Non-pigmented ciliary epithelial cell (primary cell): ENCODE data around the gene GLDN.
"Not testable (repeated sequence)": the region's sequence is repeated elsewhere in the genome, so short reads cannot be mapped to it uniquely, and the experiment has no call there.

Experiments used
- DNase-seq: peaks from one replicate; pipeline ENCODE4 v3.0.0-alpha.2; 2010; ENCODE audit warnings: low read depth

GLDN gene

DNA sequence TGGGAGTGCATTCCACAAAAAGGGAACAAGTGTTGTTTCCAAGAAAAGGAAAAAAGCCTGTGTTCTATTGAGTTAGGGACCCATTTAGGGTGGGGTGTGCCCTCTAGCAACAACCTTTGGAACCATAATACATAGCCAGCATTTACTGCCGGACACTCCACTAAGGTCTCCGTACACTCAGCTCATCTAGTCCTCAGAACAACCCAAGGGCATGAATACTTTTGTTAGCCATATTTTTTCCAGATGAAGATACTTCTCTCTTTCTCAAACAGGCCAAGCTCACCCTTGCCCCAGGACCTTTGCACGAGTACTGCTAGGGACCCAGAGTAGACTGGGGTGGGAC is 46.2 kb downstream of the GLDN start:
- no peak for DNase-seq

GRCh38 chr15:51388726-51389125 is 47.3 kb downstream of the GLDN start:
- DNase-seq = no peak

GRCh38 chr15:51390241-51390965 is 48.9 kb downstream of the GLDN start:
- no peak for DNase-seq

- no peak for DNase-seq
Measured at GRCh38 chr15:51390966-51391422, 49.5 kb downstream of the GLDN start.

GRCh38 chr15:51396921-51397320 is 55.5 kb downstream of the GLDN start:
- DNase-seq = no peak

DNA sequence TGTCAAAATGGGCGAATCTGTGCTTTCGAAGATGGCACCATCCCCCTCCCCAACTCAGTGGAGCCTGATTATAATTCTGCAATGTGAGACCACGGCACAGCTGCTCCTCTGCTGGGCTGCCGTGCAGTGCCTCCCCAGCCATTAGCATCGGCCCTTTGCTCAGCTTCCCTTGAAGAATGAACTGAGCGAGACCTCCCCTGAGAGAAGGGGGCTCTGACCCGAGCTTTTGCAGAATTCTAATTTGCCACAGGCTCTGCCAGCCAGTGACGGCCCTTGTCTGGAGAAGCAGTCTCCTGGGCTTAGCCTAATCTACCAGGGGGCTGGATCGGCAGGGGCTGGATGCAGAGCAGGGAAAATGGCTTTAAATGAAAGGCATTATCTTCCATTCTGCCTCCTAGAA is 57.2 kb downstream of the GLDN start:
- no peak for DNase-seq

DNA sequence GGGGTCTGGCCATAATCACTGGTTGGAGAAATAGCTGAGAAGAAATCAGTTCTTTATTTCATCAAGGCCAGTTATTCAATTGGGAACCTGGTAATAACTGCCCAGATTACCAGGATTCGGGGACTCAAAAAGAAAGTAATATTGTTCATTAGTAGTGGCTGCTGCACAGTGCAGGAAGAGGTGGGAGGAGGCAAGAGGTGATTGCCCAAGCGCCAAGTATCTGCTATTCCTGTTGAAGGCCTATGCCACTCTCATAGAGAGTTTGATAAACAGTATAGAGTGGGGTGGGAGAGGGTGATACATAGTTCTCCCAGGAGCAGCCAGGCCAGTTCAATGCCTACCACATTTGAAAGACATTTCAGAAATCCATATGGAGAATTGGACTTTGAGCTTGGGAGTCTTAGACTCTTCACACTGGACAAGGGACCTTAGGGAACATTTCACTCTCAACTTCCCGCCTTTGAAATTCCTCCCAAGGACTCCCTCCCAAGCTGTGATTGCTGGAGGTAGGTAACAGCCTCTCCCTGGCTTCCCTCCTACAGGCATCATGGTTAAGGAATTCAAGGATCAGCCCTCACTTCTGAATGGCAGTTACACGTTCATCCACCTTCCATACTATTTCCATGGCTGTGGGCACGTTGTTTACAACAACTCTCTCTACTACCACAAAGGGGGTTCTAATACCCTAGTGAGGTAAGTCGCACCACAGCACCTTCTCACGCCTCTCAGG is 59.8 kb downstream of the GLDN start:
- DNase-seq = no peak

DNA sequence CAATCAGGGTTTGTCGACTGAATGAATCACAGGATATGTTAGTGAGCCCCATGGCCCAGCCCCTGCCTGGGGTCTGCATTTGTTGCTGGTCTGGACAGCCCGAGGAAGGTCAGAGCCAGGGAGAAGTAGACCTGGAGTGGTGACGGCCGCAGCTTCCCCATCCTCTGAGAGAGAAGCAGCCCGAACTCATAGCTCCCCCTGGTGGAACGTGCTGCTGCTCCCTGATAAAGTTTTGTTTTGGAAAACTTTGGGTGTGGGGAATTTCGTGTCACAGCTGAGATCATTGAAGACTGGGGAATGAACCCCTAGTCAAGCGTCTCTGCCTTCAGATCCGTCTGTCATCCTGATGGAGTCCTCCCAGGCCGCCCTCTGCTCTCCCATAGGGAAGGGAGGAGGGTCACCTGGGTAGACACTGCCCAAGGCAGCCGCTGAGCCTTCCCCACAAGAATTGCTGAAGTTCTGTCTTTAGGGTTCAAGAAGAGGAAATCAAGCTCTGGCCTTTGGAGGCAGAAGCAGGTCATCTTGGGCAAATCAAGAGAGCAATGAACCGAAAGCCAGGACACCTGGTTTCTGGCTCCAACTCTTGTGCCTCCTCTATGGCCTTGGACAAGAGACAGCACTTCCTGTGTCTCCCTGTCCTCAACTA is 60.5 kb downstream of the GLDN start:
- no peak for DNase-seq

- peak; percentile 22 for DNase-seq
Measured at GRCh38 chr15:51403072-51403878, 61.8 kb downstream of the GLDN start.

DNA sequence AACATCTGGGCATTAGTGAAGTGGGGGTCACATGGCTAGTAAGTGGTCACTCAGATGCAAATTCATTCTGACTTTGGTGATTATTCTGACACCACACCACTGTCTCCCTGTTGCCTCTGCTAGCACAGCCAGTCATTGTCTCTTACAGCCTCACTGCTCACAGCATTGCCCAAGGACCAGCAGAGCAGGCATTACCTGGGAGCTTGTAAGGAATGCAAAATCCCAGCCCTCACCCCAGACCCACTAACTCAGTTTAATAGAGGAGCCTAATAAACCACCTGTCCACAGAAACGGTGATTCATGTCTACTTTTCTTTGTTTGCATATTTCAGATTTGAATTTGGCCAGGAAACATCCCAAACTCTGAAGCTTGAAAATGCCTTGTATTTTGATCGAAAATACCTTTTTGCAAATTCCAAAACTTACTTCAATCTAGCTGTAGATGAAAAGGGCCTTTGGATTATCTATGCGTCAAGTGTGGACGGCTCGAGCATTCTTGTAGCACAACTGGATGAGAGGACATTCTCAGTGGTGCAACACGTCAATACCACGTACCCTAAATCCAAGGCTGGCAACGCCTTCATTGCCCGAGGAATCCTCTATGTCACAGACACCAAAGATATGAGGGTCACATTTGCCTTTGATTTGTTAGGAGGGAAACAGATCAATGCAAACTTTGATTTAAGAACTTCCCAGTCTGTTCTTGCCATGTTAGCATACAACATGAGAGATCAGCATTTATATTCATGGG is 62.7 kb downstream of the GLDN start:
- DNase-seq = no peak

GRCh38 chr15:51405693-51406523 is 64.5 kb downstream of the GLDN start:
- DNase-seq = no peak

DNA sequence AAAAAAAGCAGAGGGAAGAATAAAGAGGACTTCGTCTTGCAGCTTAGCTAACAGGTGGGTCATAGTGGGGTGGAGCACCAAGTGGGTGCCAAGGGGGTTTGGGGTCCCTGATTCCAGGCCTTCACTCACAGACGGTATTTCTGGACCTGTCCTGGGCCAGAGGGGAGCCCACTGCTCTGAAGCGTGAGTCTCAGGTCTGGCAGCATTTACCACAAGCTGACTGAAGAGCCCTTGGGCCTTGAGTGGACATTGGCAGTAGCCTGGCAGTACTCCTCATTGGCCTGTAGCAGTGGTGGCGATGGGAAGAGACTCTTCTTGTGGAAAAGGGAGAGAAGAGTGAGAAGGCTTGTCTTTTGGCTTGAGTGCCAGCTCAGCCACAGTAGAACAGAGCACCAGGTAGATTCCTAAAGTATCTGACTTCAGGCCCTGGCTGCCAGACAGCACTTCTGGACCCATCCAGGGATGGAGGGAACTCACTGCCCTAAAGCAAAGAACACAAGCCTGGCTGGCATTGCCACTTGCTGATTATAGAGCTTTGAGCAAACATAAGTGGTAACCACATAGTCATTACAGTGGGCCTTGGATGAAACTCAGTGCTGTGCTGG is 72.9 kb downstream of the GLDN start:
- DNase-seq = no peak

GRCh38 chr15:51416129-51416528 is 74.7 kb downstream of the GLDN start:
- DNase-seq = no peak

- not testable (repeated sequence) for DNase-seq
Measured at GRCh38 chr15:51423040-51423439, 81.6 kb downstream of the GLDN start.

GRCh38 chr15:51424780-51425179 is 83.3 kb downstream of the GLDN start:
- no peak for DNase-seq

DNA sequence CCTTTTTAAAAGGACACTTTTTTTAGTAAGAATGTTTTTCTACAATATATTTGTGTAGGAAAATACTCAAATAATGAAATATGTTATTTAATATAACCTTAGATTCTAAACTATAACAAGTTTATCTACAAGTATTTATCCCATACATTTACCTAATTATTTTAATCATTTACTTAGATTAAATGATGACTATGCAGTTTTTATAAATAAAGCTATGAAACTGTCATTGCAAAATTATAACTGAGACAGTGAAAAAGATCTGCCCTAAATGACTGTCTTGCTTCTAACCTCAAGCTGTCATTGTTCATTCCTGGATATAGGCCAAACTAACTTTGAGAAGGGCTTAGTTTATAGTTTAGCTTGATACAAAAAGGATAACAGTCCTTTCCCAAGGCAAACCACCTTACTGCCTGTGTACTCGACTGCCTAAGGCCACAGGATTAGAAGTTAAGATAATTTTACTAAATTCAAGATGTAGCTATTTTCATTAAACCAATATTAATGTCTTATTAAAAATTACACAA is 84.1 kb downstream of the GLDN start:
- DNase-seq = no peak

GRCh38 chr15:51438526-51438925 is 97.1 kb downstream of the GLDN start:
- DNase-seq = no peak

- no peak for DNase-seq
Measured at GRCh38 chr15:51443282-51443914, 101.9 kb downstream of the GLDN start.

GRCh38 chr15:51444112-51444511 is 102.7 kb downstream of the GLDN start:
- DNase-seq = no peak

GRCh38 chr15:51444807-51445206 is 103.4 kb downstream of the GLDN start:
- DNase-seq = no peak
